Islet precursor cell (in vitro differentiated cells): Measurements from ENCODE around the gene TBC1D9.

Experiments
- DNase-seq: peaks from one replicate; pipeline ENCODE4 v3.0.0-alpha.2; 2018

TBC1D9 gene

DNA sequence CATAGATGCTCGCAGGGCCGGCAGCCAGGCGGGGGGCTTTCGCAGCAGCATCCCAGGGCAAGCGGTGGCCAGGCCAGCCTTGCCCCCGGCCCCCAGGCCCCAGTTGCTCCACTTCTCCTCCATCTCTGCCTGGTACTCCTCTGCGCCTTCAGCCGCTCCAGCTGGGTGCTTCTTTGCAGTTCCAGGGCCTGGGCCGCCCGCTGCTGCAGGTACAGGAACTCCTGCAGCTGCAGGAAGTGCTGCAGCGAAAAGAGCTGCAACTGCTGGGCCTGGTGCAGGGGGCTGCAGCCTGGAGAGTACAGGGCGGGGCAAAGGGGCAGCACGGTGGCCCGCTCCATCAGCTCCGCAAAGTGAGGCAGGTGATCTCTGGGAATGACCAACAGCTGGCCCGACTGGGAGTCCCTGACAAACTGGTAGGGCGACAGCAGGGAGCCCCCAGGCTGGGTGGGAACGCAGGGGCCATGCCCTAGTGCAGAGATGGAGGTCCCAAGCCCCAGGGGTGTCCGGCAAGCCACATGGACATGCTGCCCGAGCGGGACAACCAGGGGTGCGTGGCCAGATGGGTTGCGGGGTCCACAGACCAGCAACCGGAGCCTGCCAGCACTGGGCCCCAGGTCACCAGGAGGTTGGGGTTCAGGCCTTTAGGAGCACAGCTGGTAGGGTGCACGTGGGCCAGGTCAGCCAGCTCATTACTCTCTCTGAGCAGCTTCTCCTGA lies 111.6 kb downstream of the TBC1D9 start:
- DNase-seq = no peak

DNA sequence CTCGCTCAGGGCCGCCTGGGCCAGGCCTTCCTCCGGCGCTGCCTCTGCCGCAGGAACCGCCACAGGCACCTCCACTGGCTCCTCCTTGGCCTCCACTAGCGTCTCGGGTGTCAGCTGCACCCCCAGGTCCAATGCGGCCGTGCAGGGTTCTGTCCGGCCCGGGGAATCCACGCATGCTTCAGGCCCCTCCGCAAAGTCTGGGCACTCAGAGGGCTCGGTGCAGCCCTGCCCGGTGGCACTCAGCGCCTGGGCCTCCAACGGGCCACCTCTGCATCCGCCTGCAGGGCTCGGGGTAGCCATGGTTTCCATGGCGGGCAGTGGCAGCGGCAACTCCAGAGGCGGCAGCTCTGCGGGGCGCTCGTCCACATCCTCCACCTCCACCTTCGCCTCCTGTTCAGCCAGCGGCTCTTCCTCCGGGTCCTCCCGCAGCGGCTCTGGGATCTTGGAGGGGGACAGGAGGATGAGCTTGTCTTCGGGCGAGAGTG lies 112.6 kb downstream of the TBC1D9 start:
- DNase-seq = no peak

DNA sequence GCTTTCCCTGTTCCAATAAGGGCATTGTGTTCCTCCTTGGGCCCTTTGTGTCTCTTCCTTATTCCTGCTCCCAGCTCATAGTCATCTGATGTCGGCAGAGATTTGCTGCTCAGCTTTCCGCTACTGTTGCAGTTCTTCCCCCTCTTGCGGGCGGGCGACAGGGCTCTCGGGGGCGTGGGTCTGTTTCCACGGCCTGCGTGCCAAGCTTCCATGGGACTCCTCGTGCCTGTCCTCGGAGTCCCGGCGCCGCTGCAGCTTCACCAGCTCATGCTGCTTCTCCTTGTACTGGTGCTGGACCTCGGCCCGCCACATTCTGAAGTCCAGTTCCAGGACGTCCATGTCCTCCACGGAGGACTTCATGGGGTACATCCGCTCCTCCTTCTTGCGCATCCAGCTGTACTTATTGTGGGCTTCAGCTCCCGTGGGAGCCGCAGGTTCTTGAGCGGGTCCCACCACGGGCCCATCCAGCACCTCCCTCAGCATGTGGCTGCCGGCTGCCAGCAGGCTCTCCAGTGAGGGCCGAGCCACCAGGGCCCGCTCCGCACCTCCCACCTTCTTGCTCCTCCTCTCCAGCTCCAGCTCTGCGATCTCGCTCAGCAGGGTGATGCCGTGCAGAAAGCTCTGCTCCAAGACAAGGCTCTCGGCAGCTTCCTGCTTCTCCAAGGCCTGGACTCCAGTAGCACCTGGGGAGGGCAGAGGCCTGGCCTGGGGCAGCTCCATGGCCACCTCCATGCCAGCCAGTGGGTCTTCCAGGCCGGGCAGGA lies 113.3 kb downstream of the TBC1D9 start:
- no peak for DNase-seq

DNA sequence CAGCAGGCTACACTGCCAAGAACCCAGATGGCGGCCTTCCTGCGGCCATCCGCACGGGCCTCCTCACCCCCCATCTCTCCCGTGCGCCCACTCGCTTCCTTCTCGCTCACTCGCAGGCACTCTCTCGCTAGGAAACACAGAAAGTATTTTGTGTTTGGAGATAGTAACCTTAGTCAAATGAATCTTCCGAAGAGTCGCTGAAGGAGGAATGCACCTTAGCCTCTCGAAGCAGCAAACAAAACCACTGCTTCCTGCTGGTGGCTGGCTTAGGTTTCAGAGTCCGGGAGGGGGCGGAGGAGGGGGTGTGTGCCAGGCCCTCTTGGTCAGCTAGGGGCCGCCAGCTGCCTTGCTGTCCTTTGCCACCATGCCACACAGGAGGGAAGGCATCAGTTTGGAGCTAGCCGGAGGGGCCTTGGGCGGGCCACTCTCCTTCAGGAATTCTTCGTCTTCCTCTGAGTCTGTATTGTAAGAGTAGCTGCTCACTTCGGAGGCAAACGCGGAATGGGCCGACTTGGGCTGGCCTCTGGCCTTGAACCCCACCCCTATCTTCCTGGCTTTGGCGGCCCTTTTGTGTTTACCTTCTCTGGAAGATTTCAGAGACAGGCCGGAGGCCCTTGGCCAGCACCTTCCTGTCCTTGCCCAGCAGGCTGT lies 114.3 kb downstream of the TBC1D9 start:
- DNase-seq = peak; percentile 69

DNA sequence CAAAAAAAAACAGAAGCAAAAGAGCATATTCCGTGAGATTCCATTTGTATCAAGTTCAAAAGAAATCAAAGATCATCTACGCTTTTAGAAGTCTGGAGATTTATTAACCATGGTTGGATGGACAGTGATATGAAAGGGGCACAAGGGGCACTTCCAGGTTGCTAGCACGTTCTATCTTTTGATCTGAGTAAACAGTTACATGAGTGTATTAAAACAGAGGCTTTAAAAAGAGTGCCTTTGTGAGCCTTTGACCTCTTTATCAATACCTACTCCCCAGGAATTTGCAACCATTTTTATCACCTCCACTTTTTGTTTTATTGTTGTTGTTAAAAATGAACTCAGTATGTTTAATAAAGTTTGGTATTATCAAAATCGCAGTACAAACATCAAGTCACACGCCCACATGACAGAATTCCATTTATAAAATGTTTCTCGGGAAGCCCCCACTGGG lies 115.1 kb downstream of the TBC1D9 start:
- no peak for DNase-seq

DNA sequence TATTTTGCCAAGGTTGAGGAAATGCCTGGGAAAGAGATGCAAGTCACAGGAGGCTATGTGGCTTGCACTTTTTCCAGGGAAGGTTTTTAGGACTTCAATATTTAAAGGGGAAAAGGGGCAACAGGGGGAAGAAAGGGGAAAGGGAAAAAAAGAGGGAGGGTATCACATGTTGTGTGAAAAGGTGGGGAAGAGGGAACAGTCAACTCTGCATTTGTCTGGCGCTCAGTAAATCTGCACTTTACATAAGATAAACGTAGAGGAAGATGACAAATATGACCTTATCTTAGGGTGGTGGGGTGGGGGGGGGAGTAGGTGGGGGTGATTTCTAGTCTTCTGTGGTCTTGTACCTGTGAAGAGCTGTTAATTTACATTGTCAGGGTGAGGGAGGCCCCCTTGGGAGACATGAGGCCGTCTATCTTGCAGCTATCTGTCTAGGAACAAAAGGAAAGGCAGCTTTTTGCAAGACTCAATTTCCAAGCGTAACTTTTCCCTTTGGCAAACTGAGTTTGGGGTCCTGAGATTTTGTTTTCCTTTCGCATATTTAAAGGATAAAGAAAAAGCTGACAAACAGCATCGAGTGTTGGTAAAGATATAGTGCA lies 115.9 kb downstream of the TBC1D9 start:
- DNase-seq = peak; percentile 16

DNA sequence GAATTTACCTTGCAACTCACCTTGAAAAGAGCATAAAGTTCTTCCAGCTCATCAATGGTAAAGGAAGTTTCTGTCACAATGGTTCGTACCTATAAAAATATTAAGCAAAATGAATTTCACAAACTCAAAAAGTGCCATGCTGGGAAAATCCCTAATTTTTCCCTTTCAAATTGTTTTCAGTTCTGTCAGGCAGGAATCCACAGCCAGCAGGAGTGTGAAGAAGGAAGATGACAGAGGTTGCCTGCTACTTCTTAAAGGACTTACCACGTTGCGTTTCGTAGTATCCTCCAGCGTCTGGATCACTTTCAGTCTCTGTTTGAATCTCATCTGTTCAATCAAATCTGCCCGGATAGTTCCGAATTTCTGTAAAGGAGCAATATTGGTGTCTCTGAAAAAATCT lies 117.1 kb downstream of the TBC1D9 start:
- DNase-seq = no peak

DNA sequence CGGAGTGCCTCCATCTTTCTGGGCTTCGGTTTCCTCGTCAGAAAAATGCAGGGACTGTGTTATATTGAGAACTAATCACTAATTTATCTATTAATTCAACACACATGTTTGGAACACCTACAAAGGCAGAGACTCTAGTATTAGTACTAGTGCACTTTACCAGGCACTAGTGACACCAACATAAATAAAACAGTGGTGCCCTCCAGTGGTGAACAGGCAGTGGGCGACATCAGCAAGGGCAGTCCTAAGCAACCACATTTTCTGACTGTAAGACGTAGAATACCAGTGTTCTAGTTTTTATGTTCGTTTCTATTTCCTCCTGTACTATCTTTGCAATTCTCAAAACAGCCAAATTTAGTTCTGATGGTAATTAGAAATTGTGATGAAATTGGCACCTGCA lies 118.3 kb downstream of the TBC1D9 start:
- DNase-seq = peak; percentile 70

DNA sequence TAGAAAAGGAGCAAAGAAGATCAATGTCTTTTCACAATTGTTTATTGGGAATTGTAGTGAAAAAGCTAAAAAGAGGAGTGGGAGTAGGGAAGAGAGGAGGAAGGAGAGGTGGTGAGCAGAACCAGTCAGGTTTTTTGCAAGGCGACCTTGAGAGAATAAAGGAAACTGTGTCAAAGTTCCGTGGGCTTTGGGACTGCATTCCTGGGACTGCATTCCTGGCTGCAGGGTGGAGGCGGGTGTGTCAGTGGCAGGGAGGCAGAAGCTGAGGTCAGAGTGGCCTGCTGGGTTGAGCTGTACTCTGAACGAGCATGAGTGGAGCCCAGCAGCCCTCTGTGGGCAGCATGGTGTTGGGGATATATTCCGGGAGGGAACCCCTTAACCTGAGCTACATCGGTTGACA lies 120.6 kb downstream of the TBC1D9 start:
- peak; percentile 95 for DNase-seq

DNA sequence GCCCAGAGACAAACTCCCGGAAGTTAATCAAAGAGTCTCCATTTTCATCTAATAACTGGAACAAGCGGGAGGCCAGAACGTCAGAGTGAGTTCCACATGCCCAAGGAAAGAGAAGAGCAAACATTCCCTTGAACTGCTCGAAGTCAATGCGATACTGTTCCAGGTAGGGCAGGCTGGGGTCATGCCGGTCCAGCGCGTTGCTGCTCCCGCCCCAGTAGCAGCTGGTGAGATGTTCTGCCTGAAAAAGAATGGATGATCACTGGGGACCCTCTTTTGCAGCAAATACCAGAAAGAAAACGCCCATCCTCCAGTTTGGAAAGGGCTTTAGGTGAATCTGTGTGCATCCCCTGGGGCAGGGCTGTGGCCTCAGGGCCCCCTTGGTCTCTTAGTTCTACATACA lies 122.2 kb downstream of the TBC1D9 start:
- no peak for DNase-seq

DNA sequence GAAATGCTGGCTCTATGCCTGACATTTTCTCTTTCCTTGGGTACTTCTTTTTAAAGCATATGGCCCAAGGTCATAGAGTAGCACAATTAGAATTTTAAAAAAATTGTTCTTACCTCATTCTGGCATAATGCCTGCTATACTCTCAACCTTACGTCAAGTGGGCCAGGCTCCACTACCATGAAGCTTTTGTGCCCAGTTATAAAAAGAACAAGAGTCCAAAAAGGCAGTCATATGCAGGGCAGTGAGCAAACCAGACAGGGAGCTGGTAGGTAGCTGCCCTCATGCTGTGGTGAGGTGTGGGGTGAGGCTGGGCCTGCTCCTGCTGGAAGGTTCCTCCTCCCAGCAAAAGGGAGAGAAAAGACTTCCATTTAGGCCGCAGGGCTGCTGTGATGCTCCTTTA lies 123.1 kb downstream of the TBC1D9 start:
- no peak for DNase-seq

DNA sequence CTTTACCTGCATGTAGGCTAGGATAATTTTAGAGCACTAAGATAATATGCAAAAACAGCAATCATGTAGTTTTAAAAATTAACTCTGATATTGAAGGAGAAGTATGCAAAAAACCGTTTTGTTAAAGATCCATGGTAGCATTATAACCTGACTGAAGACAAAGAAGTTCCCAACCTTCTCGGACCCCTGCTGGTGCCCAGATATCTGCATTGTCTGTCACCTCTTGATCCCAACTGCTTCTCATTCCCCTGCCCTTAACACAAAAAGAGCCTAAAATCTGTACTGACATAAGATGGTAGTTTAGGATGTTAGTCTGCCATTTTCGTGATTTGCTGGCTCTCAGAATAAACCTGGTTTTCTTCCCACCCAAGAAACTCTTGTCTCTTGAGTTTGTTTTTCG lies 125.9 kb downstream of the TBC1D9 start:
- DNase-seq = no peak

DNA sequence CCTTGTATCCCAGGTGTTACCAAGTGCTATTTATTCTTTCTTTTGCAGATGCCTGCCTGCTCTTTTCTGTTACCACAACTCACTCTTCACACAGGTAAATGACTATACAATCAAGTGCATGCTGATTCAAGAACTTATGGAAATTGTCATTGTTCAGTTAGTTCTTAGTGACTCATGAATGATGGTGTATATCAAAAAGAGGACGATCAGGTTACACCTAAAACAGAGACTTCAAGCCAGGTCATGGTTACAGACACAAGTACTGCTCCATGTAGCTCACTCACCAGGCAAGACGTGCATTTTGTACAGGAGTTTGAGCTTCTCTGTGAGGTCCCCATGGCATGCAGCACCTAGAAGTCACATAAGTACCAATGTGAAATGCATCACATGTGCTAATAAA lies 128.2 kb downstream of the TBC1D9 start:
- peak; percentile 20 for DNase-seq

DNA sequence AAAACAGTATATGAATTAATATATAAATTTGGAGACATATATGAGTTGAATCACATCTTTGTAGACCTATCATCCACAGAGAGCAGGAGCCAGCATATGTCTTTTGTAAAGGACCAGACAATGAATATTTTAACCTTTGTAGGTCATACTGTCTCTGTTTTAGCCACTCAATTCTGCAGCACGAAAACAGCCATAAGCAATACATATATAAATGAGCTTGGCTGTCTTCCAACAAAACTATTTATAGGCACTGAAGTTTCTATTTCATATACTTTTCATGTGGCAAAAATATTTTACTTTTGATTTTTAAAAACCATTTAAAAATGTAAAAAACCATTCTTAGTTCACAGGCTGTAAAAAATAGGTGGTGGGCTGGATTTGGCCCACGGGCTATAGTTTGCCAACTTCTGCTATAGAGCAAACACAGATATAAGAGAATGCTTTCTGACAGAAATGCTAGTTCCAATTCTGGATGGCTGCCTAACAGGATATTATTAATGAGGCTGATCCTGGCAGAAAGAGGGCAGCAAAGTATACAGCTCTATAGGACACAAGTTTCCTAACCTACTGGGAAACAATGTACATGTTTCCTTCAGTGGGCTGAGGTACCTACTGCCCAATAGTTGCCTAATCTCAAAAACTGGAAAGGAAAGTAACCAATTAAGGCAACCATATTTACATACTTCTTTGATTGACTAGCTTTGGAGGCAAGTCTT lies 129.4 kb downstream of the TBC1D9 start:
- peak; percentile 13 for DNase-seq

DNA sequence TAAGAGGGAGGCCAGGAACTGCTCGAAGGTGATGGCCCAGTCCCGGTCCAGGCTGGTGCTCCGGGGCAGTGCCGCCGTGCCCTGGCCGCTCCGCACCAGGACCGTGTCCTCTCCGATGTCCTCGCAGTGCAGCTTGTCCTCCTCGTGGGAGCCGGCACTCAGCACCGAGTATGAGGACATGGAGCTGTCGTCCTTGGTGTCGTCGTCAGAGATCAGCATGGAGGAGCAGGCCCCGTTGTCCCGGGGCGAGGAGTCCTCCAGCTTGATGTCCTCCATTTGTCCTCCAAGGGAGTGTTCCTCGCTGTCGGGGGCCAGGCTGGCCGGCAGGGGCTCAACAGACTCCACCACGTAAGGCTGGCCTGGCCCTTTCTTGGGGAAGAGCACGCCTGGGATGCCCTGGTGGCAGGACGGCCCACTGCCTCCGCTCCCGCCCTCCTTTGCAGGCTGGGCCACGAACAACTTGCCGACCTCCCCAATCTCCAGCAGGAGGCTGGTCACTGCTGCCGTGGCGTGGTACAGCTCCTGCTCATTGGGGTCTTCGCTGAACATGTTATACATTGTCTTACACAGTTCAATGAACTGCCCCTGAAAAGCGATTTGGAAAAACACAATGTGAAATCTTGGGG lies 133.7 kb downstream of the TBC1D9 start:
- DNase-seq = no peak

DNA sequence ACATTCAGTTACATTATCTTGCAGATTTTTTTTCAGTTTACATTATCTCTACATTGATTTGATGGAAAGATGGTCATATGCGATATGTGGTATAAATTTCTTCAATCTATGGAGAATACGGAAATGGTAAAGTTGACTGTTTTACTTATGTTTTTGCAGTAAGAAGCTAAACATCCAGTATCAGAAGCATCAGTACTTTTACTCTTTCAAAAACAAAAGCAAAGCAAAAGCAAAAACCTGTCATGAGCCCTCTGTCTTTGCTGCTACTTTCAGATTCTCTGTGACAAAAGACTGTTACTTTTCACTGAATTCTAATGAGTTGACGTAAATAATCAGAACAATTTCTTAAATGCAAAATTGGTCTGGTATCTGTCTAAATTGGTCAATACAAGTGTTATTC lies 135.0 kb downstream of the TBC1D9 start:
- DNase-seq = no peak

DNA sequence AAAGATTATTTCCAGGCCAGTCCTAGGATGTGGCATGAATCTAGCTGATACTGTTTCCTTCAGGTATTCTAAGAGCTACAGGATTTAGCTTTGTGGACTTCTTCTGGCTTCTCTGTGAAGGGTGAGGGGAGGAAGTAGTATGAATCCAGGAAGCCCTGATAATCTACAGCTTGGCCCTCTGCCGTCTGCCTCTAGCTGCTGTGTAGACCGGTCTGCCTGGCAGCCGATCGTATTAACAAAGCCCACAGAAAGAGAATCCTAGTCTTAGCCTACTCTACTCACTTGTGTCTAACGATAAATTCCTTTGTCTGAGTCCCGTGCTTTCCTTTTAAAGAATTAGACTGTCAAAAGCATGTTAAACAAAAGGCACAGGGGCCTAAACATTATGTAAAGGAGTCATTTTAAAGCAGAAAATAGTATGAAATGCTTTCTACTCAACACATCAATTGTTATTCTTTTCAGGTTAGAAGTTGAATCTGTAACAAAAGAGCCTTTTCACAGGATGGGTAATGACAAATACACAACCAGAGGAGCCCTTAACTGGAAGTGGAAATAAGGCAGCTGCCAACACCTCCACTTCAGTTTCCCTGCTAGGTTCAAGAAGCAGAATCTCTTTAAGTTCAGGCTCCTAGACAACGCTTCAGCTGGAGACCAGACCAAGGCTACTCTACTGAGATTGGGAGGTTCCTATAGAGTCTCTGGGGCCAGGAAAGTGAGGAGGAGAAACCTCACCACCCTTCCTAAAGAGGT lies 138.5 kb downstream of the TBC1D9 start:
- DNase-seq = peak; percentile 40

DNA sequence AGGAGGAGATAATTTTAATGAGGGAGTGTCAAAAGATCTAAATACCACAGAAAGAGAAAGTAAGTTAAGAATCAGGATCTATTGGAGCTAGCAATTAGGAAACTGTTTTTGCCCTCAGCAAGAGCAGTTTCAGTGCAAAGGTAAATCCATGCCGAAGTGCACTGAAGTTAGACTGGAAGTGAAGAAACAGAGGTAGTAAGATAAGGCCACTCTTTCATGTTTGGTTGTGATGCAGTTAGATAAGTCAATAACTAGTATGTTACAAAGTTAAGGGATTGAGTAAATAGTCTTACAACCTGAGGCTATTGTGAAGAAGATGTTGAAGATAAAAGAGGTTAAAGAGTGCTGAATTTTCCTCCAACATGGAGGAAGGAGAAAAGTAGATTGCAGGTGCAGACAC lies 140.7 kb downstream of the TBC1D9 start:
- DNase-seq = peak; percentile 16

DNA sequence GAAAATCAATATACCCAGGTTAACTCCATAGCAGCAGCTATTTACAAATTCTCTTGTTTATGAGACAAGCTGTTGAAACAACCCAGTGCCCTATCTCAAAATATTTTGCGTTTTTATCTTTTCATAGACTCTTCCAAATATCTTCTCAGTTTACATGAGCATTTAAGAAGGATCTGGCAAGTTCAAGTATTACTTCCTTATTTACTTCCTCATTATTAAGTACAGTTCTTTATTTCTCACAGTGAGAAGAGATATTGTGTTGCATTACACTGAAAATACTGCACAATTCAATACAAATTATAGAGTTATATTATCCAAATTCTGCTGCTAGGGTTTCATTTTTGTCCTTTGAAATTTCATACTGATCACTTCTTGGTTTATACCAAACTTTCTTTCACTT lies 143.8 kb downstream of the TBC1D9 start:
- no peak for DNase-seq

DNA sequence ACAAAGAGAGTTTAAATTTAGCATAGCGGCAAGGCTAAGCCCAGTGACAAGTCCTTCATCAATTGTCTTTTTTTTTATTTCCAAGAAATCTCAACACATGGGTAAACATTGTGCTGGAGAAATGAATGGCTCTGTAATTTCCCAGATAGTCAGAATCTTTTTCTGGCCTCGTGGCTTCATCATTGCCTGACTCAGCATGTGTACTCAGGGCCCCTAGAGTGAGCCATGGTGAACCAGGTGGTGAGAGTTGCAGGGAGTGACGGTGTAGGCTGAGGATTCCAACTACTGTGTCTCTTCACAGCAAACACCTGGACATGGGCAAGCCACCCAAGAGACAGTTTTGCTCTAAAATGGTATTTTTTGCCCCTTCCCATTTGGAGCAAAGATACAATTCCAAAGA lies 144.3 kb downstream of the TBC1D9 start:
- DNase-seq = peak; percentile 36
